Kidney epithelial cell (primary cell): ENCODE measurements around the gene MICAL3. TPM values are rescaled to one million over a fixed set of nuclear protein-coding genes. Genes with fewer than 3 reads are reported as not detected.

ENCODE experiments used
- DNase-seq: peaks from one replicate; pipeline ENCODE4 v3.0.0-alpha.2; 2010; ENCODE audit warnings: low read depth
- H3K27me3 ChIP-seq: 2 replicates; pipeline ENCODE4 v1.6.0; 2011; ENCODE audit warnings: low read length; ENCODE audit not compliant: control insufficient read depth, insufficient read depth
- H3K36me3 ChIP-seq: 2 replicates; pipeline ENCODE4 v1.5.1; 2011; ENCODE audit warnings: low read length; ENCODE audit not compliant: control insufficient read depth, insufficient read depth
- H3K4me3 ChIP-seq: 2 replicates; pipeline ENCODE4 v1.5.1; 2011; ENCODE audit warnings: low read depth, mild to moderate bottlenecking, control low read depth, low read length
- total RNA-seq: library from RNA; depleted of rRNA; stranded (reverse); fragments of >200 nt; gene quantifications from 2 replicates; pipeline ENCODE4 v1.2.3, GENCODE V29; 2015
- TF ChIP-seq, protein P1 (sequence below): IDR thresholded peaks from 2 replicates; pipeline ENCODE4 v1.5.1; 2011; ENCODE audit warnings: mild to moderate bottlenecking, moderate library complexity, low read length, control low read depth, inconsistent platforms; ENCODE audit not compliant: insufficient read depth, poor library complexity, severe bottlenecking

The MICAL3 gene
- total RNA-seq, 1 donor from 2014 or later, result 38.9 TPM

DNA sequence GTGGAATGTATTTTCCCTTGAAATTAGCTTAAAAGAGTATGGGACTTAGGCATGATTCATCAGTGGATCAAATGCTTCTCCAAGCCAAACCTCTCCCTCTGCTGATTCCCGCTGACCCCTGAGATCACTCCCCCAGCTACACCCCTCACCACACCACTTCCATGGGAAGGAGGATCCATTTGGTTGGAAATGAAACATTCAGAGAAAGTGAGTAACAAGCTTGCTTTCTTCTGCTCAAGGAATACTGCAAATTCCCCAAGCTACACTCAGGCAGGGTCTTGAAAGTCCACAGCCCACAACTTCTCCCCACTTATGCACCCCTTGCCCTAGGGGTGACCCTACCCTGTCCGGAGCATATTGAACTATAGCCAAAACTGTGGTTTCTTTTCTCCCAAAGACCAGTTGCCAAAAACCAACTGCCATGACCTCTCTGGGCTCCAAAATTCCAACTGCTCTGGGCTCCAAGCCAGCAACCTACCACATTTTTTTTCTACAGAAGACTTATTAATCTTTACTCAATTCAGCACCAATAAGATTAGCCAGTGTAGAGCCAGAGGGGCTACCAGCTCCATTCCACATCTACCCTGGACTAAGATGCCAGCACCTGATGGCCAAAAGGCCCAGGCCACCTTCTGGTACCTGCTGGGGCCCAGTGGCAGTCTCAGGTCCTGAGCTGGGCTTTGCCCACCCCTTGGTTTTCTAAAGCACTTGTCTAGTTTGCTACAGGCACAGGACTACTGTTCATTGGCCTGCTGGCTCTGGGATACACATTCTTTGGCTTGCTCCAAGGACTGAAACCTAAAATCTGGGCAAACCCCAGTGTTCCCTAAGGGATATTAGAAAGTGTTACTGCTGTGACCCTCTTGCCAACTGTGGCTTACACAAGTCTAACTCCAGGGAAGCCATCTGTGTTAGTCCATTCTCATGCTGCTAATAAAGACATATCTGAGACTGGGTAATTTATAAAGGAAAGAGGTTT lies 101.1 kb downstream of the MICAL3 start:
- H3K27me3 ChIP-seq, result no peaks in the 10 kb centered on the region
- TF ChIP-seq, protein P1, sequence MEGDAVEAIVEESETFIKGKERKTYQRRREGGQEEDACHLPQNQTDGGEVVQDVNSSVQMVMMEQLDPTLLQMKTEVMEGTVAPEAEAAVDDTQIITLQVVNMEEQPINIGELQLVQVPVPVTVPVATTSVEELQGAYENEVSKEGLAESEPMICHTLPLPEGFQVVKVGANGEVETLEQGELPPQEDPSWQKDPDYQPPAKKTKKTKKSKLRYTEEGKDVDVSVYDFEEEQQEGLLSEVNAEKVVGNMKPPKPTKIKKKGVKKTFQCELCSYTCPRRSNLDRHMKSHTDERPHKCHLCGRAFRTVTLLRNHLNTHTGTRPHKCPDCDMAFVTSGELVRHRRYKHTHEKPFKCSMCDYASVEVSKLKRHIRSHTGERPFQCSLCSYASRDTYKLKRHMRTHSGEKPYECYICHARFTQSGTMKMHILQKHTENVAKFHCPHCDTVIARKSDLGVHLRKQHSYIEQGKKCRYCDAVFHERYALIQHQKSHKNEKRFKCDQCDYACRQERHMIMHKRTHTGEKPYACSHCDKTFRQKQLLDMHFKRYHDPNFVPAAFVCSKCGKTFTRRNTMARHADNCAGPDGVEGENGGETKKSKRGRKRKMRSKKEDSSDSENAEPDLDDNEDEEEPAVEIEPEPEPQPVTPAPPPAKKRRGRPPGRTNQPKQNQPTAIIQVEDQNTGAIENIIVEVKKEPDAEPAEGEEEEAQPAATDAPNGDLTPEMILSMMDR, result no peak
- DNase-seq, result peak; percentile 60
- H3K36me3 ChIP-seq, result no peaks in the 10 kb centered on the region
- no peak overlapping the region for H3K4me3 ChIP-seq

DNA sequence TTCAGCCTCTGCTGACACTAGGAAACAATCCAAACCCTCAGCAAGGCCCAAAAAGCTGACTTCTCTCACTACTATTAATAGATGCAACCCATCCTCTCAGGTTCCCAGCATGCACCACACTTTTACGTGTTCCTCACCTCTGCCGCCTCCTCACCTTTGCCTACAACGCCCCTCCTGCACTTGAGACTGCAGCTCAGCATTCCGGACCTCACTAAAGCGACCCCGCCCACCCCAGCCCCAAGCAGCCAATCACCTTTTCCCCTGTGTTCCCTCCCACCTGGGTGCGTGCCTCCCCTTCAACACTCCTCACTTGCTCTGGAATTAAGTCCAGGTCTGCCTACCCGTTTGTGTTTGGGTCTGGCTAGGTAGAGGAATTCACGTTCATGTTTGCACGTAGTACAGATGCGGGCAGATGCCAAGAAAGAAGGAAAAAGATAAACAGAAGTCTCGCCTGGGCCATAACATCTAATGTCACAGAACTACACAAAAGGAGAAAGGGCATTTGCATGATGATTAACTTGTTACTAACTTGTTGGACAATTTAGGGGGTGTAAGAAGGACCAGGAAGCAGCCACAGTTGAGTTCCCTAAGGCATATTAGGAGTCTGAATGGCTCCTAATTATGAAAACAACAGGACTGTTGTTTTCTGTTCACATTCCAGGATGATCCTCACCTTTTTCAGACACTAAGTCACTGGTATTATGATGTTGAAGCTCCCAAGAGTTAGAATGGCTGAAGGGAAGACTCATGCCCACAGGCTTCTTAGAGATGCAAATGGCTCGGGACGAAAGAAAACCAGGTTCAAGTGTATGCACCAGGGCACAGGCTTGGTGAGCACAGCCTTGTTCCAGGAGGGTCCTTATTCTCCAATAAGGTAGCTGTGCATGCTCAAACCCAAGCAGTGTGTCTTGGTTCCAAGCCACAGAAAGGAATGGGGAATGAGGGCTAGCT lies 102.2 kb downstream of the MICAL3 start:
- TF ChIP-seq, protein P1, result no peak
- no peak for DNase-seq
- H3K27me3 ChIP-seq, result no peaks in the 10 kb centered on the region
- H3K36me3 ChIP-seq, result no peaks in the 10 kb centered on the region
- no peak overlapping the region for H3K4me3 ChIP-seq

DNA sequence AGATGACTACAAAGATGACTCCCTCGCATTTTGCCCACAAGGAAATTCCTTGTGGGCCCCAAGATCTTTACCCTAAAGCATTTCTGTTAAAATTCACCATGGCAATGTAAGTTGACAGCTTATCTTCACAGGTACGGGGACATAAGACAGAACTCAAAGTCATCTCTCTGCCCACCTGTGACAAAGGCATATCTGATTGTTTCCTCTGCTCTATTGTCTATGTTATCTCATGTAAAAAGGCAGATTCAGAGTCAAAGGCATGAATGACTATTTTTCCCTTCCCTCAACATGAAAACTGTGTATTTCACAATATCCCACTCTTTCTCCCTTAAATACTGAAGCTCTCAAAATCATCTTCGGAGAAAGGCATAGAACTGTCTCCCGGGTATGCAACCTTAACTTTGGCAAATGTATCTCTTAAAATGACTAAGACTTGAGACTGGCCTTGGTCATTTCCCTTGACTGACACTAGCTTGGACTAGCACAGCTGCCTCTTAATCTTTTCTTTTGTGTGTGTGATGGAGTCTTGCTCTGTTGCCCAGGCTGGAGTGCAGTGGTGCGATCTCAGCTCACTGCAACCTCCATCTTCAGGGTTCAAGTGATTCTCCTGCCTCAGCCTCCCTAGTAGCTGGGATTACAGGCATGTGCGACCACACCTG lies 103.2 kb downstream of the MICAL3 start:
- TF ChIP-seq, protein P1, result no peak
- no peak for DNase-seq
- no peak overlapping the region for H3K4me3 ChIP-seq
- H3K36me3 ChIP-seq, result no peaks in the 10 kb centered on the region
- no peaks in the 10 kb centered on the region for H3K27me3 ChIP-seq

DNA sequence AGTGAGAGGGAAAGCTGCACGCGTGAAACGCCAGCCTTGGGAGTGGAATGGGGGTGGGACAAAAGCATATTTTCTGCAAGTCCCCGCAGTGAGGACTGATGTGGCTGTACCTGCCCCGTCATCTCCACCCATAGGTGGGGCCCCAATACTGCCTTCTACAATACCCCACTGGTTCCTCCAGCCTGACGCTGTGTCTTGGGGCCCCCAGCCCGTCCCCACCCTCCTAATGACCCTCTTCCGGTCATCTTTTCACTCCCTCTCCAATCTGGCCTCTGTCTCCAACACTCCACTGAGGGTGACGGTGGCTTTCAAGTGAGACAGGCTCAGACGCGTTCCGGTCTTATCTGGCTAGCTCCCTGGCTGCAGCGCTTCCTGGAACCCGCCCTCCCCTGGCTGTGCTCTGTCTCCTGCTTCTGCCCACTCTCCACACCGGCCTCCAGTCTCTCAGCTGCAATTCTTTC lies 104.2 kb downstream of the MICAL3 start:
- no peak for DNase-seq
- Histone ChIP-seq H3K4me3 (no peak overlapping the region), H3K36me3 (no peaks in the 10 kb centered on the region), H3K27me3 (no peaks in the 10 kb centered on the region)
- TF ChIP-seq, protein P1, result no peak

DNA sequence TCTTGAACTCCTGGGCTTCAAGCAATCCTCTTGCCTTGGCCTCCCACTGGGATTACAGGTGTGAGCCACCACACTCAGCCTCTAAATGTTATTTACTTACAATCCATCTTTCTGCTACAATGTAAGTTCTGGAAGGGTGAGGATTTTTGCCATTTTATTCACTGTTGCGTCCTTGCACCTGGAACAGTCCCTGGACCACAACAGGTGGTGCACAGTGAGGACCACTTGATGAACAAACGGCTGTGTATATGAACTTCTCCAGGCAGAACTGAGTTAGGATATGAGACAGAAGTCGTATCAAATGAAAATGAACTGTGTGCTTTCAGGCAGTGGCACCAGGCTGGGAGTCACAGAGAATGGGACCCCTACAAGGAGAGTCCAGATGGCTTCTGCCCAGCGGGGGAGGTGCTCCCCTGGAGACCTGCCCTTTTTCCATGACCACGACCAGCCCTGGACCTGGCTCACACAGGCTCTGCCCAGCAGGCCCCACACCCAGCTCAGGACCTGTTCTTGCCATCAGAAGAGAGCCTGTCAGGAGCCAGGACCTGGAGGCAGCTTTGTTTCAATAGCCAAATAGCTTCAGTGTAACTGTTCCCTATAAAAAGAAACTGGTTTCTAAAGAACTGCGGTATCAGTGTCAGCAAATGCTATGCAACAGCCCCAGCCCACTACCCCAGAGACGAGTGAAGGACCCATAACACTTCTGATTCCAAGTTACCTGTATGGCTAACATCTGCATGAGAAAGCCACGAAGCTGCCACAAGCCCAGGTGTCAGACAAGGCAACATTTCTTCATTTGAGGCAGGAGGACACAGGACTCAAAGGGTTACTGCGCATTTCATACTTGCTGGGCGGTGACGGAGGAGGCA lies 104.9 kb downstream of the MICAL3 start:
- no peaks in the 10 kb centered on the region for H3K27me3 ChIP-seq
- TF ChIP-seq, protein P1, result no peak
- no peaks in the 10 kb centered on the region for H3K36me3 ChIP-seq
- no peak overlapping the region for H3K4me3 ChIP-seq
- no peak for DNase-seq
